MM.1S (cell line): ENCODE data around the gene AKAP6.

Experiments
- DNase-seq: peaks from one replicate; pipeline ENCODE4 v3.0.0-alpha.2; 2015
- H2AFZ ChIP-seq: fragments of 300-600 bp; sonication (generic); 2 replicates; pipeline ENCODE4 v1.6.0; 2016; ENCODE audit warnings: antibody characterized with exemption, low read length
- H3F3A ChIP-seq: fragments of 300-600 bp; sonication (generic); 2 replicates; pipeline ENCODE4 v1.6.1; 2016; ENCODE audit warnings: mild to moderate bottlenecking, antibody characterized with exemption, low read length, moderate library complexity, mixed read lengths; ENCODE audit not compliant: insufficient read depth
- H3K27ac ChIP-seq: fragments of 300-600 bp; sonication (generic); 2 replicates; pipeline ENCODE4 v1.5.1; 2016; ENCODE audit warnings: mild to moderate bottlenecking, low read length
- H3K27me3 ChIP-seq: fragments of 300-600 bp; sonication (generic); replicated peaks from 2 replicates; pipeline ENCODE4 v1.6.0; 2016; ENCODE audit warnings: low read length; ENCODE audit not compliant: insufficient read depth
- H3K36me3 ChIP-seq: fragments of 300-600 bp; sonication (generic); replicated peaks from 2 replicates; pipeline ENCODE4 v1.6.1; 2016; ENCODE audit warnings: mild to moderate bottlenecking, low read length, mixed read lengths; ENCODE audit not compliant: insufficient read depth
- H3K4me1 ChIP-seq: fragments of 300-600 bp; sonication (generic); 2 replicates; pipeline ENCODE4 v1.6.1; 2016; ENCODE audit warnings: low read length, mixed read lengths
- H3K4me2 ChIP-seq: fragments of 300-600 bp; sonication (generic); 2 replicates; pipeline ENCODE4 v1.6.0; 2016; ENCODE audit warnings: low read depth, low read length
- H3K4me3 ChIP-seq: fragments of 300-600 bp; sonication (generic); 2 replicates; pipeline ENCODE4 v1.5.1; 2016; ENCODE audit warnings: low read length, mixed read lengths
- H3K79me2 ChIP-seq: fragments of 300-600 bp; sonication (generic); 2 replicates; pipeline ENCODE4 v1.6.1; 2016; ENCODE audit warnings: mixed run types, low read length, mixed read lengths
- H3K9ac ChIP-seq: fragments of 300-600 bp; sonication (generic); 2 replicates; pipeline ENCODE4 v1.6.1; 2016; ENCODE audit warnings: low read length, mixed read lengths
- H3K9me2 ChIP-seq: fragments of 300-600 bp; sonication (generic); replicated peaks from 2 replicates; pipeline ENCODE4 v1.6.1; 2016; ENCODE audit warnings: mild to moderate bottlenecking, low read length, mixed read lengths; ENCODE audit not compliant: insufficient read depth
- H3K9me3 ChIP-seq: fragments of 300-600 bp; sonication (generic); replicated peaks from 2 replicates; pipeline ENCODE4 v1.6.1; 2016; ENCODE audit warnings: mild to moderate bottlenecking, low read length, mixed read lengths; ENCODE audit not compliant: insufficient read depth
- H4K20me1 ChIP-seq: fragments of 300-600 bp; sonication (generic); 2 replicates; pipeline ENCODE4 v1.6.1; 2016; ENCODE audit warnings: mild to moderate bottlenecking, low read length, moderate library complexity, mixed read lengths; ENCODE audit not compliant: insufficient read depth
- EZH2 ChIP-seq: fragments of 300-600 bp; sonication (generic); optimal IDR thresholded peaks from 2 replicates; pipeline ENCODE3; 2017; ENCODE audit warnings: low read depth, mild to moderate bottlenecking, antibody characterized with exemption, low read length, mixed read lengths
- EZH2phosphoT487 ChIP-seq: fragments of 300-600 bp; sonication (generic); IDR thresholded peaks from 2 replicates; pipeline ENCODE4 v1.6.1; 2018; ENCODE audit warnings: antibody characterized with exemption, low read length
- TF ChIP-seq, protein P1 (sequence below): fragments of 300-600 bp; sonication (generic); IDR thresholded peaks from 2 replicates; pipeline ENCODE4 v1.5.1; 2016; ENCODE audit warnings: antibody characterized with exemption, low read length, mixed read lengths

AKAP6 gene

DNA sequence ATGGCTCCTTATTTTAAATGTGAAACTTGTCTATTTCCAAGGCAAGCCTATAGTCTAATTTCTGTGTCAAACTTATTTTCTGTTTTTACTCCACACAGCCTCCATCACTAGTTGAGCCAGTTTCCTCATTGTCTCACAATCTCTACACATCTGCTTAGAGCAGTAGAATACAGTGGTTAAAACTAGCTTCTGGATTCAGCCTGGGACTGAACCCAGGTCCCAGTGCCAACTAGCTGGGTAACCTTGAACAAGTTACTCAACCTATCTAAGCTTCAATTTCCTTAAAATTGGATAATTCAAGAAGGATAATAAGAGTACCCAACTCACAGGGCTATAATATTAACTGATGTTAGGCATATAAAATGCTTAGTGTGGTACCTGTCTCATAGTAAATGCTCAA is 304.8 kb downstream of the AKAP6 start:
- Histone ChIP-seq H2AFZ (no peak overlapping the region), H3K9me2 (no peaks in the 10 kb centered on the region), H3K79me2 (no peaks in the 10 kb centered on the region), H3K4me2 (no peak overlapping the region), H3K9ac (no peak overlapping the region), H3F3A (no peaks in the 10 kb centered on the region), H3K9me3 (no peaks in the 10 kb centered on the region), H4K20me1 (no peaks in the 10 kb centered on the region), H3K4me1 (no peaks in the 10 kb centered on the region), H3K36me3 (no peaks in the 10 kb centered on the region), H3K27me3 (no peaks in the 10 kb centered on the region), H3K27ac (no peak overlapping the region), H3K4me3 (no peak overlapping the region)
- TF ChIP-seq EZH2 (no peak), EZH2phosphoT487 (no peak)
- TF ChIP-seq, protein P1, sequence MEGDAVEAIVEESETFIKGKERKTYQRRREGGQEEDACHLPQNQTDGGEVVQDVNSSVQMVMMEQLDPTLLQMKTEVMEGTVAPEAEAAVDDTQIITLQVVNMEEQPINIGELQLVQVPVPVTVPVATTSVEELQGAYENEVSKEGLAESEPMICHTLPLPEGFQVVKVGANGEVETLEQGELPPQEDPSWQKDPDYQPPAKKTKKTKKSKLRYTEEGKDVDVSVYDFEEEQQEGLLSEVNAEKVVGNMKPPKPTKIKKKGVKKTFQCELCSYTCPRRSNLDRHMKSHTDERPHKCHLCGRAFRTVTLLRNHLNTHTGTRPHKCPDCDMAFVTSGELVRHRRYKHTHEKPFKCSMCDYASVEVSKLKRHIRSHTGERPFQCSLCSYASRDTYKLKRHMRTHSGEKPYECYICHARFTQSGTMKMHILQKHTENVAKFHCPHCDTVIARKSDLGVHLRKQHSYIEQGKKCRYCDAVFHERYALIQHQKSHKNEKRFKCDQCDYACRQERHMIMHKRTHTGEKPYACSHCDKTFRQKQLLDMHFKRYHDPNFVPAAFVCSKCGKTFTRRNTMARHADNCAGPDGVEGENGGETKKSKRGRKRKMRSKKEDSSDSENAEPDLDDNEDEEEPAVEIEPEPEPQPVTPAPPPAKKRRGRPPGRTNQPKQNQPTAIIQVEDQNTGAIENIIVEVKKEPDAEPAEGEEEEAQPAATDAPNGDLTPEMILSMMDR = no peak
- DNase-seq = no peak

GRCh38 chr14:32635061-32635719 is 306.1 kb downstream of the AKAP6 start:
- H3K4me3 ChIP-seq = no peak overlapping the region
- H4K20me1 ChIP-seq = no peaks in the 10 kb centered on the region
- no peaks in the 10 kb centered on the region for H3K27me3 ChIP-seq
- no peak overlapping the region for H2AFZ ChIP-seq
- no peaks in the 10 kb centered on the region for H3K9me3 ChIP-seq
- no peak overlapping the region for H3K4me2 ChIP-seq
- no peaks in the 10 kb centered on the region for H3K79me2 ChIP-seq
- no peak overlapping the region for H3K27ac ChIP-seq
- no peak overlapping the region for H3K9ac ChIP-seq
- H3K4me1 ChIP-seq = no peaks in the 10 kb centered on the region
- TF ChIP-seq, protein P1 = no peak
- TF ChIP-seq EZH2 (no peak), EZH2phosphoT487 (no peak)
- no peaks in the 10 kb centered on the region for H3F3A ChIP-seq
- no peaks in the 10 kb centered on the region for H3K36me3 ChIP-seq
- H3K9me2 ChIP-seq = no peaks in the 10 kb centered on the region
- DNase-seq = no peak

DNA sequence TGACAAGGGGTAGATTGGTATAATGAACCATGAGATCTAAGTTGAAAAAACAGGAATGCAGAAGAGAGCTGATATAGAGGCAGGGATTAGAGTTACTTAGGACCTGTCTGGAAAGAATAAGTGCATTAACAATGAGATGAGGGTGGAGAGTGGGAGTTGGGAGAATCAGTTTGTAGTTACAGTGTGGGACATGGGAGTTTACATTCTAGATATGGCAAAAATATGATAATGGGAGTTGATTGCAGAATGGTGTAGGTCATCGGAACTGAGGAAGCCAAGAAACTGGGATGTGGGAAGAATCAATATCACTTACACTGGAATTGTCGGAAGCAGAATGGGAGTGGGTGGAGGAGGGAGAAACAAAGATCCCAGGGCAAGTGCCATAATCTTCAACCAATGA is 308.5 kb downstream of the AKAP6 start:
- H3K9me3 ChIP-seq = no peaks in the 10 kb centered on the region
- H3K27me3 ChIP-seq = no peaks in the 10 kb centered on the region
- H3K79me2 ChIP-seq = no peaks in the 10 kb centered on the region
- no peak overlapping the region for H2AFZ ChIP-seq
- DNase-seq = no peak
- no peaks in the 10 kb centered on the region for H4K20me1 ChIP-seq
- no peaks in the 10 kb centered on the region for H3F3A ChIP-seq
- no peak overlapping the region for H3K4me3 ChIP-seq
- no peak overlapping the region for H3K27ac ChIP-seq
- no peaks in the 10 kb centered on the region for H3K36me3 ChIP-seq
- H3K4me1 ChIP-seq = no peaks in the 10 kb centered on the region
- H3K9me2 ChIP-seq = no peaks in the 10 kb centered on the region
- H3K9ac ChIP-seq = no peak overlapping the region
- no peak overlapping the region for H3K4me2 ChIP-seq
- TF ChIP-seq, protein P1 = no peak
